Common myeloid progenitor, CD34-positive (primary cell): ENCODE results near the gene LRP1-AS.

Experiments used
- CTCF ChIA-PET: fragments of 350-600 bp; sonication (Branson Sonifier 250); formaldehyde crosslinking; loops from one replicate; lab custom pipeline; 2021; ENCODE audit warnings: antibody characterized with exemption; lab: Charles Lee
- POLR2A ChIA-PET: fragments of 350-600 bp; sonication (Branson Sonifier 250); formaldehyde crosslinking; loops from one replicate; lab custom pipeline; 2021; ENCODE audit warnings: antibody characterized with exemption; lab: Charles Lee
- DNase-seq, 3 donors: peaks; one replicate each; pipeline versions ENCODE4 v3.0.0 to v3.0.0-alpha.2; 2013
- H3K27ac ChIP-seq, 2 experiments: 1 replicate in 1 of 2; 2 replicates in 1 of 2; pipeline ENCODE4 v1.7.0; 2013; ENCODE audit warnings: inconsistent platforms in 2 of 2, low read length in 2 of 2, mild to moderate bottlenecking in 2 of 2, low read depth in 1 of 2, moderate library complexity in 1 of 2; ENCODE audit not compliant: severe bottlenecking in 2 of 2, insufficient read depth in 1 of 2, poor library complexity in 1 of 2
- H3K27me3 ChIP-seq, 5 experiments: replicated peaks in 2 of 5; 1 replicate in 3 of 5; 2 replicates in 2 of 5; pipeline versions ENCODE4 v1.6.1 to v1.7.0; 2013; ENCODE audit warnings: low read length in 4 of 5, mild to moderate bottlenecking in 2 of 5, moderate library complexity in 2 of 5, inconsistent platforms in 1 of 5; ENCODE audit not compliant: insufficient read depth in 5 of 5, control insufficient read depth in 4 of 5
- H3K36me3 ChIP-seq, 4 experiments: 1 replicate in 2 of 4; 2 replicates in 2 of 4; pipeline versions ENCODE4 v1.6.1 to v1.7.0; 2013; ENCODE audit warnings: low read length in 3 of 4, control low read depth in 1 of 4, mild to moderate bottlenecking in 1 of 4; ENCODE audit not compliant: control insufficient read depth in 4 of 4, insufficient read depth in 4 of 4
- H3K4me1 ChIP-seq, 4 experiments: 1 replicate in 3 of 4; 2 replicates in 1 of 4; pipeline versions ENCODE4 v1.6.1 to v1.7.1; 2013; ENCODE audit warnings: low read length in 3 of 4, mild to moderate bottlenecking in 3 of 4, control low read depth in 1 of 4, inconsistent platforms in 1 of 4, moderate library complexity in 1 of 4; ENCODE audit not compliant: control insufficient read depth in 4 of 4, insufficient read depth in 4 of 4; ENCODE audit errors: control extremely low read depth in 1 of 4
- H3K4me3 ChIP-seq, 7 experiments: 1 replicate in 4 of 7; 2 replicates in 3 of 7; pipeline versions ENCODE4 v1.5.1 to v1.7.0; 2013; ENCODE audit warnings: mild to moderate bottlenecking in 7 of 7, low read length in 6 of 7, moderate library complexity in 6 of 7, inconsistent platforms in 2 of 7, low read depth in 2 of 7, control low read depth in 1 of 7; ENCODE audit not compliant: insufficient read depth in 4 of 7, control insufficient read depth in 1 of 7; ENCODE audit errors: extremely low read depth in 1 of 7
- H3K9me3 ChIP-seq, 5 experiments: 1 replicate in 4 of 5; 2 replicates in 1 of 5; pipeline versions ENCODE4 v1.6.1 to v1.7.1; 2013; ENCODE audit warnings: low read length in 4 of 5, mild to moderate bottlenecking in 2 of 5, inconsistent platforms in 1 of 5, low read depth in 1 of 5, moderate library complexity in 1 of 5; ENCODE audit not compliant: control insufficient read depth in 4 of 5, insufficient read depth in 2 of 5; ENCODE audit errors: control extremely low read depth in 1 of 5
- WGBS: methylation state at CpG from one replicate; pipeline ENCODE4 v1.1.5; 2013; ENCODE audit not compliant: insufficient coverage; 5-methylcytosine and 5-hydroxymethylcytosine counted together

The LRP1-AS gene

GRCh38 chr12:57154076-57154475, 6.7 kb upstream of the LRP1-AS start:
- POLR2A ChIA-PET: interaction anchor here (0.6 kb wide), 1 partner anchor 18 kb away, joined by 3 read pairs; no protein-coding TSS in a partner anchor
- H3K27ac ChIP-seq: no peak overlapping the region
- H3K4me1 ChIP-seq: peaks cover 2 to 55% (median 20%) of the 10 kb centered on the region in 4 experiments
- H3K36me3 ChIP-seq: no peaks in the 10 kb centered on the region
- no peak overlapping the region for H3K4me3 ChIP-seq
- no peak for DNase-seq
- no peaks in the 10 kb centered on the region for H3K27me3 ChIP-seq
- 94% methylated on average over 5 of the region's 6 CpGs for WGBS
- H3K9me3 ChIP-seq: no peaks in the 10 kb centered on the region
- CTCF ChIA-PET: interaction anchor here (0.7 to 1.2 kb wide), 4 partner anchors 21 to 32 kb away, joined by 3 to 4 read pairs (median 4); partner anchors contain the start of gene LRP1

- no peaks in the 10 kb centered on the region for H3K27me3 ChIP-seq
- POLR2A ChIA-PET: interaction anchor here (0.6 kb wide), 2 partner anchors 10 to 18 kb away, joined by 3 read pairs; no protein-coding TSS in a partner anchor
- CTCF ChIA-PET: interaction anchor here (0.7 to 1.2 kb wide), 4 partner anchors 20 to 33 kb away, joined by 3 to 4 read pairs (median 3); no protein-coding TSS in a partner anchor
- WGBS: no CpG with 5 or more reads among the region's 1 CpG
- peaks cover 2 to 55% (median 20%) of the 10 kb centered on the region in 4 experiments for H3K4me1 ChIP-seq
- H3K36me3 ChIP-seq: no peaks in the 10 kb centered on the region
- H3K27ac ChIP-seq: no peak overlapping the region
- H3K9me3 ChIP-seq: no peaks in the 10 kb centered on the region
- DNase-seq: no peak
- H3K4me3 ChIP-seq: no peak overlapping the region
These were observed 6.1 kb upstream of the LRP1-AS start for GRCh38 chr12:57153415-57153997.

- Histone ChIP-seq H3K27ac (no peak overlapping the region), H3K36me3 (no peaks in the 10 kb centered on the region), H3K4me1 (peaks cover 2 to 55% (median 15%) of the 10 kb centered on the region in 4 experiments), H3K4me3 (no peak overlapping the region), H3K9me3 (no peaks in the 10 kb centered on the region), H3K27me3 (no peaks in the 10 kb centered on the region)
- 100% methylated on average over 2 of the region's 4 CpGs for WGBS
- ChIA-PET CTCF (interaction anchor here (1.0 kb wide), 1 partner anchor 21 kb away, joined by 3 read pairs; no protein-coding TSS in a partner anchor), POLR2A (no interaction called here)
- no peak for DNase-seq
These were observed 5.2 kb upstream of the LRP1-AS start for GRCh38 chr12:57152639-57153038.

GRCh38 chr12:57151741-57152630, 4.6 kb upstream of the LRP1-AS start:
- CTCF ChIA-PET: interaction anchor here (1.0 kb wide), 1 partner anchor 22 kb away, joined by 3 read pairs; no protein-coding TSS in a partner anchor
- DNase-seq: no peak
- Histone ChIP-seq H3K9me3 (no peaks in the 10 kb centered on the region), H3K4me1 (peaks cover 2 to 55% (median 19%) of the 10 kb centered on the region in 4 experiments), H3K27ac (no peak overlapping the region), H3K4me3 (no peak overlapping the region), H3K36me3 (no peaks in the 10 kb centered on the region), H3K27me3 (no peaks in the 10 kb centered on the region)
- POLR2A ChIA-PET: no interaction called here
- WGBS: 94% methylated on average over 17 of the region's 17 CpGs

- CTCF ChIA-PET: interaction anchor here (1.1 to 2.9 kb wide), 5 partner anchors 10 to 29 kb away, joined by 3 to 13 read pairs (median 5); no protein-coding TSS in a partner anchor
- no peaks in the 10 kb centered on the region for H3K9me3 ChIP-seq
- WGBS: 94% methylated on average over 5 of the region's 6 CpGs
- DNase-seq: no peak
- no peak overlapping the region for H3K27ac ChIP-seq
- no peak overlapping the region for H3K4me3 ChIP-seq
- no peaks in the 10 kb centered on the region for H3K27me3 ChIP-seq
- POLR2A ChIA-PET: no interaction called here
- H3K4me1 ChIP-seq: peaks cover 2 to 53% (median 14%) of the 10 kb centered on the region in 4 experiments
- H3K36me3 ChIP-seq: no peaks in the 10 kb centered on the region
These were observed 3.1 kb upstream of the LRP1-AS start for GRCh38 chr12:57150400-57151000.

GRCh38 chr12:57149245-57149900, 2.0 kb upstream of the LRP1-AS start:
- Histone ChIP-seq H3K27ac (no peak overlapping the region), H3K4me3 (no peak overlapping the region)
- WGBS: 98% methylated on average over 12 of the region's 13 CpGs

More at GRCh38 chr12:57149245-57149900, 2.0 kb upstream of the LRP1-AS start:
- Histone ChIP-seq H3K27me3 (no peaks in the 10 kb centered on the region), H3K4me1 (peaks cover 0 to 44% (median 14%) of the 10 kb centered on the region in 4 experiments), H3K36me3 (no peaks in the 10 kb centered on the region), H3K9me3 (no peaks in the 10 kb centered on the region)
- no peak for DNase-seq
- ChIA-PET POLR2A (interaction anchor here (0.7 kb wide), 1 partner anchor 24 kb away, joined by 4 read pairs; no protein-coding TSS in a partner anchor), CTCF (interaction anchor here (1.1 to 3.1 kb wide), 6 partner anchors 11 to 26 kb away, joined by 3 to 13 read pairs (median 6); no protein-coding TSS in a partner anchor)
